Immature natural killer cell (primary cell): ENCODE data around the gene CTR9. TPM values are rescaled to one million over a fixed set of nuclear protein-coding genes. Genes with fewer than 3 reads are reported as not detected.
"Not testable (repeated sequence)": the region's sequence is repeated elsewhere in the genome, so short reads cannot be mapped to it uniquely, and the experiment has no call there.

Source experiments
- DNase-seq, 3 donors: peaks; one replicate each; pipeline ENCODE4 v3.0.0; 2022; ENCODE audit warnings: mixed read lengths in 1 of 3
- H3K27ac Mint-ChIP-seq, 6 donors: one replicate each; pipeline ENCODE4 v1.8.0; 2020; ENCODE audit warnings: mixed read lengths in 6 of 6, mild to moderate bottlenecking in 5 of 6, inconsistent platforms in 4 of 6, moderate library complexity in 3 of 6
- H3K27me3 Mint-ChIP-seq, 3 donors: one replicate each; pipeline ENCODE4 v1.8.0; 2020 to 2021; ENCODE audit warnings: low read depth in 3 of 3, mild to moderate bottlenecking in 3 of 3, mixed read lengths in 3 of 3, moderate library complexity in 3 of 3, inconsistent platforms in 1 of 3
- H3K36me3 Mint-ChIP-seq, 3 donors: one replicate each; pipeline ENCODE4 v1.8.0; 2020; ENCODE audit warnings: mixed read lengths in 3 of 3, inconsistent platforms in 2 of 3, mild to moderate bottlenecking in 2 of 3
- H3K4me1 Mint-ChIP-seq, 2 donors: one replicate each; pipeline ENCODE4 v1.8.0; 2020; ENCODE audit warnings: inconsistent platforms in 2 of 2, mild to moderate bottlenecking in 2 of 2, mixed read lengths in 2 of 2, moderate library complexity in 1 of 2
- H3K4me3 Mint-ChIP-seq, 5 donors: one replicate each; pipeline ENCODE4 v1.8.0; 2020; ENCODE audit warnings: mild to moderate bottlenecking in 5 of 5, mixed read lengths in 5 of 5, inconsistent platforms in 3 of 5, moderate library complexity in 3 of 5
- H3K9me3 Mint-ChIP-seq, 6 donors: one replicate each; pipeline ENCODE4 v1.8.0; 2020; ENCODE audit warnings: mild to moderate bottlenecking in 6 of 6, mixed read lengths in 6 of 6, inconsistent platforms in 4 of 6, moderate library complexity in 3 of 6
- polyA plus RNA-seq, 3 donors: library from polyadenylated mRNA; unstranded; fragments of 300-500 nt; fragmentation: Illumina TruSeq; gene quantifications; one replicate each; pipeline ENCODE4 v1.2.3, GENCODE V29; 2021

The CTR9 gene
- polyA plus RNA-seq, 3 donors from 2014 or later, result 32.6 to 68.0 (median 43.2) TPM

GRCh38 chr11:10800292-10800691, 49.2 kb downstream of the CTR9 start:
- peaks cover 0 to 10% (median 0%) of the 10 kb centered on the region in 3 donors for H3K27me3 Mint-ChIP-seq
- H3K27ac Mint-ChIP-seq, result peak overlapping the region in 5 of 6 donors; percentile 2 to 66 (median 64)
- no peak for DNase-seq
- H3K9me3 Mint-ChIP-seq, result no peaks in the 10 kb centered on the region
- peaks cover 39 to 71% (median 57%) of the 10 kb centered on the region in 3 donors for H3K36me3 Mint-ChIP-seq
- H3K4me3 Mint-ChIP-seq, result no peak overlapping the region
- peaks cover 41 to 82% of the 10 kb centered on the region in 2 donors for H3K4me1 Mint-ChIP-seq

DNA sequence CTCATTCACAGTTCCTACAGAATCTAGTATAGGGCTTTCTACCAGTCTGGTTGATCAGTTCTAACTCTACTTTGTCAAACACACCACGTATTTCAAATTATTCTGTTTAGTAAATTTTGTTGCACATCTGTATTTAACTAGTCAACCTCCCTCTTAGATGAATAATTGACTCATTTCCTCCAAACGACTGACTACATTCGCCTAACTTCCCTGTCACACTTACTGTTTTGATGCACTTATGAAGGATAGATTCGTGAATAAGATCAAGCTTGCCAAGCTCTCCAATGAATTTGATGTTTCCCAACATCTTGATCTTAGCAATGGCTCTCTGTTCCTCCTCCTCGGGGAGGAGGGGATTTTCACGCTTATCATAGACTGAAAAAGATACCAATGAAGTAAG, 52.6 kb downstream of the CTR9 start:
- H3K36me3 Mint-ChIP-seq, result peaks cover 43 to 63% (median 56%) of the 10 kb centered on the region in 3 donors
- H3K4me3 Mint-ChIP-seq, result no peak overlapping the region
- peaks cover 50 to 82% of the 10 kb centered on the region in 2 donors for H3K4me1 Mint-ChIP-seq
- peak overlapping the region in 2 of 6 donors; percentile 37 to 50 for H3K27ac Mint-ChIP-seq
- peaks cover 5 to 22% (median 15%) of the 10 kb centered on the region in 3 donors for H3K27me3 Mint-ChIP-seq
- H3K9me3 Mint-ChIP-seq, result no peaks in the 10 kb centered on the region
- DNase-seq, result no peak

- Mint-ChIP-seq H3K4me1 (peaks cover 52 to 77% of the 10 kb centered on the region in 2 donors), H3K36me3 (peaks cover 28 to 44% (median 42%) of the 10 kb centered on the region in 3 donors), H3K4me3 (peak overlapping the region in 4 of 5 donors; percentile 18 to 60 (median 38))
Observed at GRCh38 chr11:10805741-10806140, 54.7 kb downstream of the CTR9 start.

GRCh38 chr11:10806206-10806605, 55.2 kb downstream of the CTR9 start:
- Mint-ChIP-seq H3K27ac (peak overlapping the region in 4 of 6 donors; percentile 90 to 95 (median 94)), H3K36me3 (peaks cover 26 to 39% (median 38%) of the 10 kb centered on the region in 3 donors), H3K4me1 (peaks cover 49 to 72% of the 10 kb centered on the region in 2 donors), H3K9me3 (no peaks in the 10 kb centered on the region), H3K27me3 (peaks cover 7 to 25% (median 20%) of the 10 kb centered on the region in 3 donors), H3K4me3 (peak overlapping the region in 4 of 5 donors; percentile 96 to 98 (median 98))
- DNase-seq, result no peak

More at GRCh38 chr11:10805741-10806140, 54.7 kb downstream of the CTR9 start:
- Mint-ChIP-seq H3K9me3 (no peaks in the 10 kb centered on the region), H3K27me3 (peaks cover 7 to 25% (median 20%) of the 10 kb centered on the region in 3 donors), H3K27ac (peak overlapping the region in 5 of 6 donors; percentile 34 to 78 (median 50))
- DNase-seq, result no peak

GRCh38 chr11:10807493-10808234, 56.6 kb downstream of the CTR9 start:
- Mint-ChIP-seq H3K9me3 (no peaks in the 10 kb centered on the region), H3K4me3 (peak overlapping the region; percentile 96 to 98 (median 98)), H3K27me3 (peaks cover 9 to 25% (median 20%) of the 10 kb centered on the region in 3 donors), H3K27ac (peak overlapping the region; percentile 88 to 97 (median 94)), H3K4me1 (peaks cover 44 to 61% of the 10 kb centered on the region in 2 donors), H3K36me3 (peaks cover 21 to 28% (median 28%) of the 10 kb centered on the region in 3 donors)
- DNase-seq, result peak in 2 of 3 donors; percentile 47 to 49

GRCh38 chr11:10808235-10808552, 57.1 kb downstream of the CTR9 start:
- Mint-ChIP-seq H3K36me3 (peaks cover 21 to 28% (median 26%) of the 10 kb centered on the region in 3 donors), H3K4me1 (peaks cover 44 to 60% of the 10 kb centered on the region in 2 donors), H3K9me3 (no peaks in the 10 kb centered on the region), H3K4me3 (peak overlapping the region; percentile 96 to 98 (median 98)), H3K27ac (peak overlapping the region; percentile 93 to 97 (median 94)), H3K27me3 (peaks cover 12 to 27% (median 20%) of the 10 kb centered on the region in 3 donors)
- no peak for DNase-seq

GRCh38 chr11:10808553-10809372, 57.7 kb downstream of the CTR9 start, which contains the start of gene EIF4G2:
Gene EIF4G2 (minus strand): TSS chr11:10808926.
- Mint-ChIP-seq H3K27ac (peak within 1 kb of the TSS; percentile 93 to 97 (median 94)), H3K4me1 (peaks cover 40 to 55% of the 10 kb centered on the region in 2 donors), H3K4me3 (peak within 1 kb of the TSS; percentile 96 to 98 (median 98)), H3K27me3 (peaks cover 12 to 27% (median 20%) of the 10 kb centered on the region in 3 donors), H3K9me3 (no peaks in the 10 kb centered on the region), H3K36me3 (peaks cover 15 to 22% (median 21%) of the 10 kb centered on the region in 3 donors)
- DNase-seq, result peak; percentile 98

DNA sequence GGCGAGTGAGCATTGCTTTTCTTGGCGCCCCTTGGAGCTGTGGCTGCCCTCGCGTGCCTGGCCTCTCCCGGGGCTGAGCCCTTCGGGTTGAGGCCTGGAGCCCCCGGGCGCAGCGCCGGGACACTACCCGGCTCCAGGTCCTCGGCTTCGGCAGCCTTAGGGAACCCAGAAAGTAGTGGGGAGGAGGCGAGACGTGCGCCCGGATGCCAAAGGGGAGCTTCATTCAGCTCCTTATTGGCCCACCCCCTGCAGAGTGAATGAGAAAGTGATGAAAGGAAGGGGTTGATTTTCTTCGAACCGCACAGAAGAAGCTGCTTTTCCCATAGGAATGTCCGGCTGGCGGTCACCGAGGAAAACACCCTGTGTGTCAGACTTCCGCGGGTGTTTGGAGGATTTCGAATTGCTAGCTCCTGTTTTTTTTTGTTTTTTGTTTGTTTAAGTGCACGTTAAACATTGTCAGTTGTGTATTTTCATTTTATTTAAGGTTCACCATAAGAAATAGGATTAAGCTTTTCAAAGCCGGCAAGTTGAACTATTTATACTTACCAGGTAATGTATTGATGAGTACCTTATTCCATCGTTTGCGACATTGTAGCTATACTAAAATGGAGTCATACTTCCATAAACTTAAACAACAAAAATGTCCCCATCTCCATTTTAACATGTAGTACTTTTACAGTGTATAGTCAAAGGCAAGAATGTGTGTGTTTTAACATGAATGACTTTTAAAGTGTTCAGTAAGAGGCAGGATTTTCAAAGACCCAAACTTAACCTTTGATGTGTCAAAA, 58.5 kb downstream of the CTR9 start:
- DNase-seq, result no peak
- H3K9me3 Mint-ChIP-seq, result no peaks in the 10 kb centered on the region
- peaks cover 37 to 47% of the 10 kb centered on the region in 2 donors for H3K4me1 Mint-ChIP-seq
- H3K27ac Mint-ChIP-seq, result peak overlapping the region; percentile 93 to 97 (median 94)
- peak overlapping the region; percentile 96 to 98 (median 98) for H3K4me3 Mint-ChIP-seq
- peaks cover 12 to 22% (median 20%) of the 10 kb centered on the region in 3 donors for H3K27me3 Mint-ChIP-seq
- H3K36me3 Mint-ChIP-seq, result peaks cover 10 to 16% (median 14%) of the 10 kb centered on the region in 3 donors

- no peak for DNase-seq
- Mint-ChIP-seq H3K4me1 (peaks cover 11 to 14% of the 10 kb centered on the region in 2 donors), H3K27me3 (peaks cover 3 to 4% (median 3%) of the 10 kb centered on the region in 3 donors), H3K27ac (no peak overlapping the region), H3K36me3 (peaks cover 0 to 3% (median 0%) of the 10 kb centered on the region in 3 donors), H3K4me3 (no peak overlapping the region), H3K9me3 (no peaks in the 10 kb centered on the region)
Observed at GRCh38 chr11:10813945-10814344, 62.9 kb downstream of the CTR9 start.

- Mint-ChIP-seq H3K4me1 (peaks cover 0 to 8% of the 10 kb centered on the region in 2 donors), H3K27ac (no peak overlapping the region), H3K36me3 (peaks cover 0 to 3% (median 0%) of the 10 kb centered on the region in 3 donors), H3K9me3 (no peaks in the 10 kb centered on the region), H3K4me3 (no peak overlapping the region), H3K27me3 (no peaks in the 10 kb centered on the region)
- no peak for DNase-seq
Observed at GRCh38 chr11:10818594-10818993, 67.5 kb downstream of the CTR9 start.

DNA sequence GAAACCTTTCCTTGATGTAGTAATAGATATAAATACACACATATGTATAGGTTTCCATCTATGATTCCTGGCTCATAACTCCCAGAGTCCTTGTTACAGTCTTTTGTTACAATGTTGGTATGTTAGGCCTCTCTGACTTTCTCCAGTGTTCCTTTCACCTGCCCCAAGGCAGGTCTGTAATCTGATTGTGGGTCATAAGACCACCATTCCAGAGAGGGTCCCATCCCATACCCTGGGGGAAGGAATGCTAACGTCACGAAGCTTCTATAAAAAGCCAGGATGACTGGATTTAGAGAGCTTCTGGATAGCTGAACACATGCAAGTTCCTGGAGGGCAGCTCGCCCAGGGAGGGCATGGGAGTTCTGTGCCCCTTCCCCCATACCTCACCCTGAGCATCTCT, 71.4 kb downstream of the CTR9 start:
- not testable (repeated sequence) for H3K4me3 Mint-ChIP-seq, H3K9me3 Mint-ChIP-seq, H3K36me3 Mint-ChIP-seq, H3K27me3 Mint-ChIP-seq, DNase-seq
- peaks cover 0 to 12% of the 10 kb centered on the region in 2 donors for H3K4me1 Mint-ChIP-seq
- peak overlapping the region in 1 of 6 donors; percentile 53 for H3K27ac Mint-ChIP-seq

GRCh38 chr11:10823152-10823579, 72.1 kb downstream of the CTR9 start:
- DNase-seq, result no peak
- H3K4me3 Mint-ChIP-seq, result peak overlapping the region in 4 of 5 donors; percentile 25 to 76 (median 50)
- peak overlapping the region in 5 of 6 donors; percentile 5 to 92 (median 53) for H3K27ac Mint-ChIP-seq
- H3K27me3 Mint-ChIP-seq, result no peaks in the 10 kb centered on the region
- H3K36me3 Mint-ChIP-seq, result no peaks in the 10 kb centered on the region
- H3K4me1 Mint-ChIP-seq, result peaks cover 0 to 12% of the 10 kb centered on the region in 2 donors
- no peaks in the 10 kb centered on the region for H3K9me3 Mint-ChIP-seq

GRCh38 chr11:10824888-10825287, 73.8 kb downstream of the CTR9 start:
- Mint-ChIP-seq H3K36me3 (no peaks in the 10 kb centered on the region), H3K9me3 (no peaks in the 10 kb centered on the region), H3K4me3 (no peak overlapping the region), H3K27ac (no peak overlapping the region), H3K27me3 (no peaks in the 10 kb centered on the region), H3K4me1 (peaks cover 0 to 12% of the 10 kb centered on the region in 2 donors)
- DNase-seq, result no peak
